Mucosa of rectum (tissue), 2 donors: ENCODE data around the gene ETV4.

Experiments used
- H3K27ac ChIP-seq, 2 donors: one replicate each; pipeline ENCODE4 v1.7.0; 2013; ENCODE audit warnings: inconsistent platforms in 2 of 2, low read depth in 2 of 2, low read length in 2 of 2
- H3K27me3 ChIP-seq, 2 donors: one replicate each; pipeline ENCODE4 v1.7.0; 2013; ENCODE audit warnings: low read length in 2 of 2; ENCODE audit not compliant: control insufficient read depth in 2 of 2, insufficient read depth in 2 of 2
- H3K36me3 ChIP-seq, 2 donors: one replicate each; pipeline ENCODE4 v1.7.0; 2013; ENCODE audit warnings: low read length in 2 of 2; ENCODE audit not compliant: control insufficient read depth in 2 of 2, insufficient read depth in 2 of 2
- H3K4me1 ChIP-seq, 2 donors: one replicate each; pipeline ENCODE4 v1.7.0; 2013; ENCODE audit warnings: low read length in 2 of 2, mild to moderate bottlenecking in 1 of 2; ENCODE audit not compliant: control insufficient read depth in 2 of 2, insufficient read depth in 2 of 2
- H3K4me3 ChIP-seq, 2 donors: one replicate each; pipeline ENCODE4 v1.7.0; 2013; ENCODE audit warnings: low read length in 2 of 2
- H3K9ac ChIP-seq, 2 donors: one replicate each; pipeline ENCODE4 v1.7.0; 2013; ENCODE audit warnings: low read length in 2 of 2, low read depth in 1 of 2, mild to moderate bottlenecking in 1 of 2
- H3K9me3 ChIP-seq, 2 donors: one replicate each; pipeline ENCODE4 v1.7.0; 2013; ENCODE audit warnings: low read length in 2 of 2; ENCODE audit not compliant: control insufficient read depth in 2 of 2
- donor health status: healthy.
- donor health status: Normal muscosa, but diverticular disease.

Gene ETV4

DNA sequence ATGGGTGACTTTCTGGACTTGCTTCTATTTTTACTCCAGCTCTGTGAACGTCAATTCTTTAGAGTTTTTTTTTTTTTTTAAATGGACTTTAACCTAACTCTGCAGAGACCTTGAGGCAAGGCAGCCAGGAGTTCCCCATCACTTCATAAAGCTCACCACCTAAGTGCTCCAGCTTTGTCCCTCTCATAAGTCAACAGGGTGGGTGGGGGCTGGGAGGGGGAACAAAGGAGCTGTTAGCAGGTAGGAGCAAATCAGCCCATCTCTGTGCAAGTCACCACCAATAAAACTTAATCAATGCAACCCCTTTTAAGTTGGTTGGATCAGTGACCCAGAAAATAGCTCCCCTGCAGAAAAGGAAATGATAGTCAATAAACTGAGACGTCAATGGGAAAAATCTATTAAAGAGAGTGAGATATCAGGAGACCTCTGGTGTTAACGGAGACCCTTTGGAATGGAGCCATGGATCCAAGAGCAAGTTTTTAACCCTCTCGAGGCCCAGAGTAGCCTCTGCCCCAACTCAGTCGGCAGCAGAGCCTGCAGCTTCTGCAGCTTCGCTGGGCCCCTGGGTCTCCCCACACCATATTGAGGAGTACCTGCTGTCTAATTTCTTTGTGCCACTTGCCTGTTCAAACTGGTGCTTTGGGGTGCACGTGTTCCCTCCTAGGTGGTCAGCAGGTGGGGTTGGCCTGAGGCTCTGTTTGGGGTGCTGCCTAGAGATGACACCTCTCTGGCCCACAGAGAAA lies 27.6 kb upstream of the ETV4 start:
- Histone ChIP-seq H3K9me3 (no peaks in the 10 kb centered on the region), H3K4me3 (no peak overlapping the region), H3K36me3 (no peaks in the 10 kb centered on the region), H3K4me1 (peaks cover 8 to 12% of the 10 kb centered on the region in 2 donors), H3K27me3 (no peaks in the 10 kb centered on the region), H3K27ac (peak overlapping the region in 1 of 2 donors; percentile 9), H3K9ac (no peak overlapping the region)

DNA sequence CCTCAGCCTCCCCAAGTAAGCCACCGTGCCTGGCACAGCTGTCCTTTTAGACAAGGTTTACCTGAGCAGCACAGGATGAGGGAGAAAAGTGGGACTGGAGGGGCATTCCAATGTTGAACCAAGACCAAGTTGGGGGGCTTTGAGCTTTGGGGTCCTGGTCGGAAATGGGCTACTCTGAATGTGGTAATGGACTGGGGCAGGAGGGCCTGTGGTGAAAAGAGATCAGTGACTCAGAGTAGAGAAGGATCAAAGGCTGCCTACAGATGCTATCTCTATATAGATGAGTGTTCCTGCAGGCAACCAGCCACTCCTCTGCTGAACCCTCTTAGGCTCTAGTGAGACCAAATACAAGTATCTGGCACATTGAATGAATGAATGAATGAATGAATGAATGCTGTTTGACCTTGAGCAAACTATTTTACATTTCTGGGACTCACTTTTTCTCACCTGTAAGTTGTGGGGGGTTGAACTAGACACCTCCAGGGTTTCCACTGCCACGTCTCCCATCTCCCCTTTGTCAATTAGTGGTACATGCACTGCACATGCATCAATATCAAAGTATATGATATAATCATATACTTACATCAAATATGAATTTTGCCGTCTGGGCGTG lies 26.3 kb upstream of the ETV4 start:
- H3K27ac ChIP-seq: no peak overlapping the region

GRCh38 chr17:43570518-43570928 lies 24.4 kb upstream of the ETV4 start:
- Histone ChIP-seq H3K9me3 (no peaks in the 10 kb centered on the region), H3K4me1 (peaks cover 8 to 12% of the 10 kb centered on the region in 2 donors), H3K9ac (no peak overlapping the region), H3K27ac (no peak overlapping the region), H3K27me3 (no peaks in the 10 kb centered on the region), H3K36me3 (no peaks in the 10 kb centered on the region), H3K4me3 (no peak overlapping the region)

More for the DNA sequence above, 26.3 kb upstream of the ETV4 start:
- peaks cover 8 to 12% of the 10 kb centered on the region in 2 donors for H3K4me1 ChIP-seq
- no peak overlapping the region for H3K9ac ChIP-seq
- no peaks in the 10 kb centered on the region for H3K27me3 ChIP-seq
- H3K9me3 ChIP-seq: no peaks in the 10 kb centered on the region
- H3K36me3 ChIP-seq: no peaks in the 10 kb centered on the region
- no peak overlapping the region for H3K4me3 ChIP-seq

GRCh38 chr17:43568506-43569082 lies 22.5 kb upstream of the ETV4 start:
- H3K36me3 ChIP-seq: no peaks in the 10 kb centered on the region
- H3K27ac ChIP-seq: no peak overlapping the region
- H3K4me3 ChIP-seq: no peak overlapping the region
- no peaks in the 10 kb centered on the region for H3K27me3 ChIP-seq
- H3K4me1 ChIP-seq: no peaks in the 10 kb centered on the region
- H3K9ac ChIP-seq: no peak overlapping the region
- no peaks in the 10 kb centered on the region for H3K9me3 ChIP-seq

DNA sequence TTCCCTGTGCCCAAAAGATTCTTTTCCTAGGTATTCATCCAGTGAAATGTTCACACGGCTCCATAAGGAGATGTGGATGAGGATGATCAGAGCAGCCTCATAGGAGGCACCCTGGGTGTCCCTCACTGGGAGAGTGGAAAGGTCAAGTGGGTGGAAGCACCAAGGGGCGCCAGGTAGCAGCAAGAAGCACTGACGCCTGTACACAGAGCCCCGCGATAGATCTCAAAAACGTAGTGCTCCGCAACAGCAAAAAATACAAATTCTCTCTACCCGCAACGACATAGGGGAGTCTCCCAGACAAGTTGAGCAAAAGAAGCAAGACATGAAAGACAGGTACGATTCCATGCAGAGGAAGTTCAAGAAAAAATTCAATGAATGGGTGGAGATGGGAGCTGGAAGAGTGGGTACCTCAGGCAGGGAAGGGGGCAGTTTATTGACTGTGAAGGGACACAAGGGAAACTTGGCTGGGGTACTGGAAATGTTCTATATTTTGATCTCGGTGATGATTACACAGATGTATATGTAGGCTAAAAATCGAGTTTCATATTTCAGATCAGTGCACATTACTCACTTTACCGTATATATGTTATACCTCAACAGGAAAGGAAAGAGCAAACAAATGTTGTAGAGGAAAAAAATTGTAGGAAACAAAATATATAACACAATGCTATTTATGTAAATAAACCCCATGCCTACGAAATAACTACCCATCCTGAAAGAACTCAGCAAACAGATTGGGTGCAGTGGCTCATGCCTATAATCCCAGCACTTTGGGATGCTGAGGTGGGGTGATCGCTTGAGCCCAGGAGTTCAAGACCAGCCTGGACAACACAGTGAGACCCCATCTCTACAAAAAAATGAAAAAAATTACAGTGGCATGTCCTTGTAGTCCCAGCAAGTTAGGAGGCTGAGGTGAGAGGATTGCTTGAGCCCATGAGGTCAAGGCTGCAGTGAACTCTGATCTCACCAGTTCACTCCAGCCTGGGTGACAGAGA lies 17.8 kb upstream of the ETV4 start:
- Histone ChIP-seq H3K9ac (no peak overlapping the region), H3K36me3 (no peaks in the 10 kb centered on the region), H3K4me3 (no peak overlapping the region), H3K27me3 (peaks cover 0 to 8% of the 10 kb centered on the region in 2 donors), H3K9me3 (no peaks in the 10 kb centered on the region), H3K27ac (no peak overlapping the region), H3K4me1 (peaks cover 5 to 11% of the 10 kb centered on the region in 2 donors)

GRCh38 chr17:43562679-43563599 lies 16.8 kb upstream of the ETV4 start:
- no peak overlapping the region for H3K27ac ChIP-seq
- H3K4me1 ChIP-seq: peaks cover 5 to 11% of the 10 kb centered on the region in 2 donors
- no peak overlapping the region for H3K9ac ChIP-seq
- peaks cover 0 to 8% of the 10 kb centered on the region in 2 donors for H3K27me3 ChIP-seq
- no peak overlapping the region for H3K4me3 ChIP-seq
- H3K36me3 ChIP-seq: no peaks in the 10 kb centered on the region
- no peaks in the 10 kb centered on the region for H3K9me3 ChIP-seq

DNA sequence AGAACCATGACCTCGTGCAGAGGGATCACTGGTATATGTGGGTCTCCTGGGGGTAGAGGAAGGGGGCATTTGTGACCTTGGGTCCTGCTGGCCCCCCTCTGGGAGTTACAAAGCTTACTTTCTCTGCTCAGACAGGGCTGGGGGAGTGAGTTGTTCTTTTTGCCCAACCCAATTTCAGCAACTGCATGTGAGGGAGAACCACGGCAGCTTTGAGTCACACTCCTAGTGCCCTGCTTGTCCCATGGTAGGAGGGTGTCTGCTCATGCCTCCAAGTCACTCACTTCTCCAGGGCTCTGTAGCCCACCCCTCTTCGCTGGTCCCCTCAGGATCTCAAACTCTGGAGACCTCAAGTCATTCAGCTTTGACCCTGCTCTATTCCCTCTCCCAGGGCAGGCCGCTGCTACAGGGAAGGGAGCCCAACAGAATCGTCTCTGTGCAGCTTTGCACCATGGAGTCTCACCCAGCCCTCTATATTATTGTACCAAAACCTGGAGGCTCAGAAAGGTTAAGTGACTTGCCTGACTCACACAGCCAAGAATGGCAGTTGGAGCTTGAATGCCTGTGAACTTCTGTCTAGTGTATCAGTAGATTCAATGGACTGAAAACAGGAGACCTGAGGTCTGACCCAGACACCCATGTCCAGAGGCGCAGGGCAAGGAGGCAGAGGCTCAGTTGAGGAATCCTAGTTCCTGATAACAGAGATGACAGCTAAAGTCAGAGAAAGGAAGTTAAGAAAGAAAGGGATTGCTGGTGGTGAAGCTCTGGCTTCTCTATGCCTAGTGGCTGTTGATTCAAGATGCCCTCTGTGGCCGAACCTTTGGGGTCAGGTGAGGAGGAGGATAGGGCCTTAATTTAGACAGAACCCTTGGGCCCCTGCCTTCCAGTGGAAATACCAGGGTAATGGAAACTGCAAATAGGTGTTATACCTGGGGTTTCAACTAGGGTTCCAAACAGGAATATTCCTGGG lies 14.6 kb upstream of the ETV4 start:
- H3K27ac ChIP-seq: no peak overlapping the region
- H3K9ac ChIP-seq: no peak overlapping the region
- H3K27me3 ChIP-seq: peaks cover 0 to 8% of the 10 kb centered on the region in 2 donors
- H3K4me3 ChIP-seq: no peak overlapping the region
- H3K36me3 ChIP-seq: no peaks in the 10 kb centered on the region
- H3K9me3 ChIP-seq: no peaks in the 10 kb centered on the region
- peaks cover 11 to 12% of the 10 kb centered on the region in 2 donors for H3K4me1 ChIP-seq

- Histone ChIP-seq H3K9ac (no peak overlapping the region), H3K27ac (no peak overlapping the region), H3K4me3 (no peak overlapping the region), H3K4me1 (peaks cover 19 to 21% of the 10 kb centered on the region in 2 donors), H3K9me3 (no peaks in the 10 kb centered on the region), H3K27me3 (peaks cover 0 to 8% of the 10 kb centered on the region in 2 donors), H3K36me3 (no peaks in the 10 kb centered on the region)
Observed at GRCh38 chr17:43559161-43559816, 13.1 kb upstream of the ETV4 start.
